ENCODE data around the gene TPK1.

The TPK1 gene

DNA sequence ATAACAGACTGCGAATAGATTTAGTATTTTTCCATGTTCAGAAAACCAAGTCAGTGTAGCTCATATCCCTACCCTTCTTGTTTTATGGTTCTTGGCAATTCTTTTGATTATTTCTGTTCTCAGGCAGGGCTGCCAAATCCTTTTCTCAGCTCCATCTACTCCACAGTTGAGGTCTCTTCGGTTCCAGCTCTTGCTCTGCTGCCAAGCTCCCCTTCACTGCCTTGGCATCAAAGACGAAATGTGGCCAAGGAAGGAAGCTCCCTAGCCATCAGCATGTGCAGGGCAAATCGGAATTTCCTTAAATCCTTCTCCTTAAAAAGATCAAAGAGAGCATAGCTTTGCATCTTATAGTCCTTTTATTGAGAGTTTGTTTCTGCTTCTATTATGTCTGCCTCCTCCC is 315.9 kb downstream of the TPK1 start:
- no peak for DNase-seq

DNA sequence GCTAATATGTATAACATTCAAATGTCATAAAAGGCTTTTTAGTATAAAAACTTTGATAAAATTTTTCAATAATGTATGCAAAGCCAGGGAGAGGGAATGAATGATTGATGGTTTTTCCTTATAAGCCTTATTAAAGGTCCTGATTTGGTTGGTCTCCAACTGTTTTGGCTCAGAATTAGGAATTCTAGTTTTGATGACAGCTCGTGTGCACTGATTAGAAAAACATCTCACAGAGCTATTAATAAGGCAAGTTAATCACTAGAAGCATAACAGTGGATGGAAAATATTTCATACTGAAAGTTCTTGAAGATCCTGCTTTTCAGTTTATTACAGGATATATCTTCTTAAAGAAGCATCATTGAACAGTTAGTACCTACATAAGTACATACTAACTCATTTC is 317.5 kb downstream of the TPK1 start:
- DNase-seq = no peak

DNA sequence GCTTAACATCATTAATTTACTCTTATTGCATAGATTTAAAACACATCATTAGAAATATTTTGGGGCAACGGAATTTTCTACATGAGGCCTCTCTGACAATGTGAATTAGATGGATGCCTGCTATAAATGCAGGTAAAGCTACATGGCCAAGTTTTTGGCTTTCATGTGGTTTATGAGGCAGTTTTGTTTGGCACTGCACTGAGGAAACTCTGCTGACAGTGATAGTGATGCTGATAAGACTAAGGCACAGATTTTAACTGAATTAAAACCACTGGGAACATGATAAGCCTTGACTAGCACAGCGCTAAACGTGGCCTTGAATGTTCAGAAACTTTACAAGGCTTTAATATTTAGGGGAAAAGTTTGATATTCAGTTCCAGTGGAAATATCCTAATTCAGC is 318.1 kb downstream of the TPK1 start:
- DNase-seq = no peak

DNA sequence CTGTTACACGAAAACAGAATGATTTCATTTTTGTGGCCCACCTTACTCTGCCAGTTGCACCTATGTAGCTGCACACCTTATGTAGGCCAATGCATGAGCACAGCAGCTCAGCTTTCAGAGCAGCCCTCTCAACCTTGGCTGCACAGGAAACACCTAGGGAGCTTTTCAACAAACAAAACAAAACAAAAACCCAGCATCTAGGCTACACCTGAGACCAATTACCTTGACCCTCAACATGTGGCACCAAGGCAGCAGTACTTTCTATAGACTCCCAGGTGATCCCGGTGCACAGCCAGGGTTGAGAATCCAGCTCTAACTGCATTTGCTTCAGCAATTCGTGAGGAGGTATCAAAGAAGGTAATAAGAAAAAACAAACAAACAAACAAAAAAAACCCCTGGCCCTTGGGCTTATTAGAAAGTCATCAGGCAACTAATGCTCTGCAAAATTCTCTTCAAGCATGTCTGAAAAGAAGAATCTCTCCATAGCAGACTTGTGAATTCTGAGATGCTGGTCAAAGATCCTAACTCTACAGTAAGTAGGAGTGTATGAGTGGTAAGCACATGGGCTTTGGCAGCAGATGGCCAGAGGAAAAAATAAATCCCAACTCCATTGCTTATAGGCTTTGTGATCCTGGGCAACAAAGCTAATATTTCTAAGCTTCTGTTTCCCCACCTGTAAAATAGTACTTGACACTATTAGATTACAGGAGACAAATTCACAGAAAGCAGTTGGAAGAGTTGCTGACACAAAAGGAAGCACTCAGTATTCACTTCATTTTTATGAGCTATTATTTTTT is 318.9 kb downstream of the TPK1 start:
- DNase-seq = no peak

DNA sequence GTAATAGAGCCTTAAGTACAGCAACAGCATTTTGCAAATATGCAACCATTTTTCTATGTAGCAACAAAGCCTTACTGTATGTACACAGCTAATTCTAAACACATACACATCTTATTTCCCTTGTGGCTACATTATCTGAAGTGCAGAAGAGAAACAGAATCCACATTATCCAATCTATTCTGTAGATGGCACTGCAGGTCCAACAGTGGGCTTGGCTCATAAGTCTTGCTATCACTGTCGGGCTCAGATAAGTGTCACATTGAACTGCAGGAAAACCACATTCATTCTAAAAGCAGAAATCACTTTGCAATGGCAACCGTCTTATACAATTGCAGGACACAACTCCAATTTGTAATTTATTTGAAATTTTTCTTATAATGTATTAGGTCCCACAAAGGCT is 322.5 kb downstream of the TPK1 start:
- no peak for DNase-seq

DNA sequence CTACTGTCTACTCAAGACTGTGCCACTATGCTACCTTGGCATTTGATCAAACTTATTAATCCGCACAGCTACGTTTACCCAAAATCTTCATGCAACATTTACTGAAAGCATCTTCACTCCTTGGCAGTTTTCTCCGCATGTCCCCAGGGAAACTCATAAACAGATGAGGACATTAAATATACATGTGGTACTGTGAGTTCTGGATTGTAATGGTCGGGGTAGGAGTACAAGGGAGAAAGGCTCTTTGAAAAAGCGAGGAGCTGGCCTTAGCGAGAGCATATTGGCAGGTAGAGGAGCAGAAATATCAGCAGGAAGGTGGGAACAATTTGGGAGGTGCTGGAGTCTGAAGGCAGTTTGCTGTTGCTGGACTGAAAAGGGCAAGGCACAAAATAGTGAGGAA is 325.2 kb downstream of the TPK1 start:
- DNase-seq = no peak

DNA sequence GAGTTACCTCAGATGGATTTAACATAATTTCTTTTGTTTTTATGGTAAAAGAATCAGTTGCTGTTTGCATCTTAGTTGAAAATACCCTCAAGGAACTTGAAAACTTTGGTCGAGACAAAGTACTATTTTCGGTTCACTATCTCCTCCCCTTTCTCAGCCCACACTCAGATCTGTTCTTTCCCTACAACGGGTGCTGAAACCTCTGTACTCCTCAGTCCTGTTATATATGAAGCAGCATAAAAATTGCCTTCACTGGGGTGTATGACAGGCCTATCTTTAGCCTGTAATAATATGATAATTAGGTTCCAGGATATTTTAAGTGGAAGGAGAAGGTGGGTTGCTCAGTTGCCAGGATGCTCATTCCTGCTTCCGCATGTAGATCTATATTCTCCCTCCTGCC is 327.2 kb downstream of the TPK1 start:
- DNase-seq = no peak

DNA sequence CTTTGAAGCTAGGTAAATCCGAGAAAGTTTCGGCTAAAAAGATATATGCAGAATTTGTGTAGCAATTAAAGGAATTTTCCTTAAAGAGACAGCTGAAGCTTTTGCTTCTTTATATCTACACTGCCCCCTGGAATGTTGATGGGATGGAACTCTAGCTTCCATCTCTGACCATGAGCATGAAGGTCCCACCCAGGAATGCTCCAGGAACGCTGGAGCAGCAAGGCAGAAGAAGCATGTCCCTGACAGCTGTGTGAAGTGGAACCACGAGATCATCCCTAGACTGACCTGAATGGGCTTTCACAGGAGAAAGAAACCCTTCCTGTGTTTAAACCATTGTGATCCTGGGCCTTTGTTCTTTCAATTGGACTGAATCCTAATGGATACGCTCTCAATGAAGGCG is 332.6 kb downstream of the TPK1 start:
- no peak for DNase-seq

DNA sequence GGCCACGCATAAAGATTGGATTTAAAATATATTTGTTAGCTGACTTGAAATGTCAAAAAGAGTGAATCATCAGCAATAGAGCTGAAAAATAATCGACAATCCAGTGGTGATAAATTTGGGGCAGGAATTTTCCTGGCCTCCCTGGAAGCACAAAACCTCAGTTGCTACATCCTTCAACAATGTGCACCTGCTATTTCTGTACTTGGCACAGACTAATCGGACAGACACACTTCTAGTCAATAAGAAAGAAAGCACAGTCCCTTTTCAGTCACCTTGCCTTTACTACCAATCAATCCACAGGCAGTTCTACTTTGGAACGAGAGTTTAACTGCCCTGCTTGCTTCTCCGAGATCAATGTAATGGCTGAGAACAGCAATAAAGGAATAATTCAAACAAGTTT is 335.6 kb downstream of the TPK1 start:
- no peak for DNase-seq

DNA sequence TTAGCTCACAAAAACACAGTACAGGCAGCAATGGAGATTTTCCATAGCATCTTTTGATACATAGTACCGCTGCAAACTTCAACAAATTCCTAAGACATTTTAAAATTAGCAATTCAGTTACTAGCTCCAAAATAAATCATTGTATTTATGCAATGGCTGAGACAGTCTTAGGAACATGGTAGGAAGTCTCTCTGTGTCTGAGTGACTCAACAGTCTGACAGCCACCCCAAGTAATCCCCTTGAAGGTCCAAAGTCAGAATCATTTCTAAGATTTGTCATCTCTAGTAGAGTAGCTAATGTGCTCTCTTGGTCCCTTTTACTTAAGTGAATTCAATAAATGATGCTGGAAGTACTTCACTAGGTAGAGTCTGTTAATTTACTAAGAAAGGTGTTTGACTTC is 338.6 kb downstream of the TPK1 start:
- no peak for DNase-seq

DNA sequence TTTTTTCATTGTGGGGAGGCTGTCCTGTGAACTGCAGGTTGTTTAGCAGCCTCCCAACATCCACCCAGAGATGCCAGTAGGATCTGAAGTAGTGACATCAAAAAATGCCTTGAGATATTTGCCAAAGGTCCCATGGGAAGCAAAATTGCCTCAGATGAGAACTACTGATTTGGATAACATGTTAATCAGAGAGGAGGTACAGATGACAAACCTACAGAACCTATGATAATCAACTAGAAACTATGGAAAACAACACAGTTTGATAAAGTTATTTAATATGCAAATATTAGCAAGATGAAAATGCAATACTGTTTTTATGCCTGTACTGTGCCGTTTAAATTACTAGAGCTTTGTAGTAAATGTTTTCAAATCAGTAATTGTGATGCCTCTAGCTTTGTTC is 341.5 kb downstream of the TPK1 start:
- DNase-seq = no peak

DNA sequence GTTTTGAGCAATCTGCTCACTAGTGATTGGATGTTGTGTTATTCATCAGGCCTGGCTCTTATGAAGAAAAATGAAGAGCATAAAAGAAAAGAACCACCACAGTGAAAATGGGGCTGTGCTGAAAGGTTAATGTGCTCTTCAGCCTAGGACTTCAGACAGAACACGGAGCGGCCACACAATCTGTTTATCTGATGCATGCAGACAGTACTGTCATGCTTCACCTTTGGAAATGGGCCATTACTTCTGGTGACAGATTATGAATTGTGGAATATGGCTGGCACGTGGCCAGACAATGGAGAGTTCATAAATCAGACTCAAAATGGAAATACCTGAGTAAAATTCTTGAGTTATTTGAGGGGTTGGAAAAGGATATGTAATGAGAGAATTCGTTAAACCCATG is 346.3 kb downstream of the TPK1 start:
- DNase-seq = no peak

DNA sequence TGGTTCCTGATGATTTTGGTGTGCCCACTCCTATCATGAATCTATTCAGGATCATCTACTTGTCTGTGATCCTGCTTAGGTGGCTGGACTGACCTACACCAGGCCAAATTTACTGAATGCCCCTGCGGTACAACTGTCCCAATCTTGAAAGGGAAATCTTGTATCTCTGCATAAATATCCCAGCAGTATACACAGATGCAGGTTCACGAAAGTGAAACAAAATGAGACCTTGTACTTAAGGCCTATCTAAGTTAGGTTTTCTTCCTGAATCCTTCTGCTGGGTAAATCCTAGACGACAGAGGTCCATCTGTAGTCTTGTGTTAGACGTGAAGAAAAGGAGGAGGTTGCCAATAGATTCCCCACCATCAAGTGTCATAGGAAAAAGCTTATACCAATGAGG is 346.9 kb downstream of the TPK1 start:
- DNase-seq = no peak

DNA sequence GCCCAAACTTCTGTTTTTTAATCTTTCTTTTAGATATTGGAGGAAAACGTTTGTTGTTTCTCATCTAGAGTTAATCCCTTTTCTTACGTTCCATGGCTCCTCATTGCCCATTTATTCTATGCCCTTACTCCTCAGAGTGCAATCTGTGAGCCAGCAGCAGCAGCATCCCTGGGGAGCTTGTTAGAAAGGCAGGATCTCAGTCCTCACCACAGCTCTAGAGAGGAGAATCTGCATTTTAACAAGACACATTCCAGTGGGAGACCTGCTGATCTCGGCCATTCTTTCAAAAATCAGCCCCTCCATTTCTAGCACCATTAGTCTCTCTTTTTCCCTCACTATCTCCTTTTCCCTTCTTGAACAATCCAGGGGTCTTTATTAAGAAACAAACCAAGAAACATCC is 348.0 kb downstream of the TPK1 start:
- DNase-seq = no peak

DNA sequence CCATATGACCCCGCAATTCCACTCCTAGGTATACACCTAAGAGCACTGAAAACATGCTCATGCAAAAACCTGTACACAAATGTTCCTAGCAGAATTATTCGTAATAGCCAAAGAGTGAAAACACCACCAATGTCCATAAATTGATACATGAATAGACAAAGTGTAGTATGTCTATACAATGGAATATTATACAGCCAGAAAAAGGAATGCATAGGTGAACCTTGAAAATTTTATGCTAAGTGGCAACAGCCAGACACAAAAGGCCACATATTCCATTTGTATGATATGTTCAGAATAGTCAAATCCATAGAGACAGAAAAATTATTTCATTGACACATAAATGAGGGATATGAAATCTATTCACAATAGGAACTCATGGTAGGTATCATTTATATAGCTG is 351.4 kb downstream of the TPK1 start:
- no peak for DNase-seq

DNA sequence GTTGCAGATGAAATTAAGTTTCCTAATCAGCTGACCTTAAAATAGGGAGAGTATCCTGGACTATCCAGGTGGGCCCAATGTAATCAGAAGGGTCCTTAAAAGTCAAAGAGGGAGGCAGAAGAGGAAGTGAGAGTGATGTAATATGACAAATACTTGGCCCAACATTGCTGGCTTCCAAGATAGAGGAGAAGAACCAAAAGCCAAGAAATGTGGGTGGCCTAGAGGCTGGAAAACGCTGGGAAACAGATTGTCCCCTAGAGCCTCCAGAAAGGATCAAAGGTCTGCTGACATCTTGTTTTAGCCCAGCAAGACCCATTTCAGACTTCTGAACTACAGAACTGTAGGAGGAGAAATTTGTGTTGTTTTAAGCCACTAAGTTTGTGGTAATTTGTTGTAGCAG is 352.7 kb downstream of the TPK1 start:
- no peak for DNase-seq

DNA sequence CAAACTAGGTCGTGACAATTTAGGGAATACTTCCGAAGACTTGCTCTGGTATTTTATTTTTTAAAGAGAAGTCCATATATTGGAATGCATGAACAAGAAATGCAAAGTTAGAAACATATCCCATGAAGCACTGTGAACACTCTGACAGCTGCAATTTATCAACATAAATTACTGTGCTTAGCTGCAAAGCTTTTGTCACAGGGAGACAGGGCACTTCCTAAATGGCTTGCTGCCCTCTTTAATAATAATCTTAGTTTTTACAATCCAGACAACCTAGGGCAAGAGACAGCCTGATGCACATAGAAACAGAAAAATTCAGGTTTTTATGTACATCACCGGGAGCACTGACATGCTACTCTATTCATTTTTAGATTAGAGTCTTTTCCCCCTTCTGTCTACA is 354.0 kb downstream of the TPK1 start:
- DNase-seq = no peak

DNA sequence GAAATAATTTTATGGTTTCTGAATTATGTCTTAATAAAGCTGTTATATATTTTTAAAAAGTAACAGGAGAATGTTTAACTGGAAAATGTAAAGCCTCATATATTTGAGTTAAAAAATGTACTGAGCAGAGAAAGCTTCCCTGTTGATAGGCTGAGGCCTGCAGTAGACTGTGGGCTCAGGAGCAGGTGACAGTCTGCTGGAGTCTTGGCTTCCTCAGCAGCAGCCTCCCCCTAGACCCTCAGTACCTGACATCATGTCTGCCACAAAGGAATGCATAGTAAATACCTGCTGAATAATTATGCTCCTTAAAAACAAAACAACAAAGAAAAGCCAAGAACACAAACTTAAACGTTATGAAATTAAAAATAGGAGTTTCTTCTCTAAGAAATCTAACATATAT is 358.5 kb downstream of the TPK1 start:
- DNase-seq = no peak

DNA sequence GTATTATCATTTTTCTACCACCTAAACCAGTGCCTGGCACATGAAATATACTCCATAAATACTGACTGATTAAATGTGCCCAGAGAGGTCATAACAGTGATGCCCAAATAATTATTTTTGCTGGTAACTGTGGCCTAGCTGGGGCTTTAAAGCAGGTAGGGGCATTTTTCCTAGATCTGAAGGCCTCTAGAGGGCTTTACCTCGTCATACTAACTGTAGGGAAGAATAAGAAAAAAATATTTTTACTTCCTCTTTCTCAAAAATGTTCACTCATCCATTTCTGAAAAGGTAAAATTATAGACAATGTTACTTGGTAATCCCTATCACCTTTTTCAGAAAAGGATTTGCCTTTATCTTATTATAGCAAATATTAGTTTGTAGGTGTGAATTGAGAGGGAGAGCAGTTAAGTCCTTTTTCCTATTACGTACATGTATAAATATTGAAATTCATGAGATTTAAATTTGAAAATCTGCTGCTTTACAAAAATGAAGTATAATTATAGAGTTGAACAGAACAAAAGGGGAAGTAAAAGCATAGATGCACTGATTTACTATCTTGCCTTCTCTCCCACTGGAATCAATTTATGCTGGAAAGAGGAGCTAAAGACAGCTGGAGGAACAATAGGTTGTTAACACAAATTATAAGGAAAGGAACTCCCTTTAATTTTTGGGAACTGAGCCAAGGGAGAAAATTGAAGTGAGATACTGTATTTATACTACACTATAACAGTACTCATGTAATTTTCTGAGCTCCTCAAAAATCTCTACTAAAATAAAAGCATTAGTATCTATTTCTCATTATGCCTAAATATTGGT is 360.8 kb downstream of the TPK1 start:
- DNase-seq = no peak

DNA sequence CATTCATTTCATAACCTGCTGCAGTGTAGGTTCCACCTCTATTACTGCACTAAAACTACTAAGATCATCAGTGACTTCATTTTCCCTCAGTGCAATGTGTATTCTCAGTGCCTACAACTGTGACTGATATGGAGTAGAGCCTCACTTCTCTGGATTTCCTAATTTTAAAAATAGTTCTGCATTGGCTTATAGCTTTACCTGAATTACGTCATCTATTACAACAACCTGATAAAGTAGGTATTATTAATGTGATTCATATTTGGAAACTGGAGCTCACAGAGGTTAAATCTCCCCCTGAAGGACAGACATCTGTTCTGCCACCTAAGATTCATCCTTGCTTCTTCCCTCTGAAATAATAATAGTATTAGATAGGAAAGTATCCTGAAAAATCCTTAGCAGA is 361.5 kb downstream of the TPK1 start:
- DNase-seq = no peak

DNA sequence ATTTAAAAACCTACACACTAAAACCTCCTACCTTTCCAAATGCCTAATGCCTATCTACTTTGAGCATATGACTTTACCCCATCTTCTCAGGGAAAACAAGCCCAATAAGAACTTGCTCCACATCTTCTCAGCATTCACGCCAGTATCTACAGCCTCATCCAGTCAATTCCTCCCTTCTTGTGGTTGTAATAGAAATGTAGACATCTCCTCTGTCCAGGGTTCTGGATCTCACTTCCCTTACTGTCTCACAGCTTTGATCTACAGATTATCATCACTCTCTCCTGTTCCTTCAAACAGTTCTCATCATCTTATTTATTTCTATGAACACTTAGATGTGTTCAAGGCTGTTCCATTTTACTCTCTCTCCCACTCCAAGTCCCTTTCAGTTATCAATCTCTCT is 361.9 kb downstream of the TPK1 start:
- DNase-seq = no peak

DNA sequence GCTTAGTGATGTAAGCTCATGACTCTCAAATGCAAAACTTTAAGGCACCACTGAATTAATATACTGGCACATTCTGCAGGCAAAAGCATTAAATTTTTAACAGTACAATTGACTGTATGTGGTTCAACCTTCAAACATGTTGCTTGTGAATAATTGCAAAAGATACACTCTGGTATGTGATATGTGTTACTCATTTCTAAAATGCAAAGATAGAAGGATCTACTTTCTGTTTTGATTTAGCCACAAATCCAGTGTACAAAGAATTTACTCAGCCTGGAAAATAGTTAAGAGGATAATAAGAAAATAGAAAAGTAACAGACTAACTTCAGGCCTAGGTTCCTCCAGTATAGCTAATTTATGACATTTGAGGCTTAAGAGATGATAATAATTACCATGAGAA is 365.8 kb downstream of the TPK1 start:
- DNase-seq = no peak

DNA sequence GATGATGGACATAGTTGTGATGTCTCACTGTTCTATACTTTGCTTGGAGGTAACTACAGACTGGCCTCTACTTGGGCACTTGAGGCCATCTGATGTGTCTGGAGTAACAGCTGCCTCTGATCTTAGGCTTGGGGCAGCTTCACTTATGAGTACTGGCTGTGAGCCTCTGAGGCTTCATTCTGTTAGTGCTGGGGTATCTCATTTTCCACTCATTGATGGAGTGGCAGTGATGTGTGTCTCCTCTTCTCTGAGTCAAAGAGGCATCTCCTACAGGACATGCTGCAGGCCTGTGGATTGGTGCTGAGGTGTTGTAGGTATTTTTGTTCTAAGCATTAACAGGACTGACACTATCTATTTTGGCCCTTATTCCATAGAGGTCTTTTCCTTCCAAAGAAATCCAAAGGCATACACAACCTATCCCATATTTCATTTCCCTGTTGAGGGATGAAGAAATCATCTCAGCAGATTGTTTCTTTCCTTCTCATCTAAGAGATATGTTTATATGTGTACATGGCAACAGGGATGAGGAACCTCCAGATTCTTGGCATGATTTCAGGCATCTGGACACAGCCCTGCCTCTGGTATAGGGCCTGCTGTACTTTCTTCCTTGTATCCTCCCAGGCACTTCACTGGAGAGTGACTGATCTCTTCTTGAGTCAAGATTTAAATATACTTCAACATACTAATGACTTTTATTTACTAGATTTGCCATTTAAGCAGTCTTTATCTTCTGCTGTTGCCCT is 366.7 kb downstream of the TPK1 start:
- DNase-seq = no peak

DNA sequence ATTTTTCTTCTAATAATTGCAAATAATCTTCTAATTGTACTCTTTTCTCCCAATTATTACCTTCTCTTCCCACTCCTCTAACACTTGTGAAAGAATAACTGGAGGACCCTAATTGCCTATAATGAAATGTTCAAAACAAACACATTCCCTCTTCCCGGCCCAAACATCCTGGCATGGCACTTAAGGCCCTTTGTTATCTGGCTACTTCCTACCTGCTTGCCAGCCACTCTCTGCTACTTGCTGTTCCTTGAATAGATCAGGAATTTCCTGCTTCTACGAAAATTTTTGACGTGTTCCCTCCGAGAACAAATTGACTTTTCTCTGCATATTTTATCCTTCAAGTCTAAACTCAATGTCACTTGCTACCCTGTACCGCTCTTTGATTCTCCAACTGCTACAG is 376.2 kb downstream of the TPK1 start:
- DNase-seq = no peak

All from KG1 (cell line).